GM12801 (cell line): ENCODE results near the gene BABAM2.

Experiments
- CTCF ChIP-seq: IDR thresholded peaks from one replicate; pipeline ENCODE4 v1.5.1; 2011; ENCODE audit warnings: control low read depth; ENCODE audit not compliant: insufficient read length; ENCODE audit errors: extremely low read depth

BABAM2 gene

GRCh38 chr2:28270456-28271152, 380.1 kb downstream of the BABAM2 start:
- no peak for TF ChIP-seq CTCF

DNA sequence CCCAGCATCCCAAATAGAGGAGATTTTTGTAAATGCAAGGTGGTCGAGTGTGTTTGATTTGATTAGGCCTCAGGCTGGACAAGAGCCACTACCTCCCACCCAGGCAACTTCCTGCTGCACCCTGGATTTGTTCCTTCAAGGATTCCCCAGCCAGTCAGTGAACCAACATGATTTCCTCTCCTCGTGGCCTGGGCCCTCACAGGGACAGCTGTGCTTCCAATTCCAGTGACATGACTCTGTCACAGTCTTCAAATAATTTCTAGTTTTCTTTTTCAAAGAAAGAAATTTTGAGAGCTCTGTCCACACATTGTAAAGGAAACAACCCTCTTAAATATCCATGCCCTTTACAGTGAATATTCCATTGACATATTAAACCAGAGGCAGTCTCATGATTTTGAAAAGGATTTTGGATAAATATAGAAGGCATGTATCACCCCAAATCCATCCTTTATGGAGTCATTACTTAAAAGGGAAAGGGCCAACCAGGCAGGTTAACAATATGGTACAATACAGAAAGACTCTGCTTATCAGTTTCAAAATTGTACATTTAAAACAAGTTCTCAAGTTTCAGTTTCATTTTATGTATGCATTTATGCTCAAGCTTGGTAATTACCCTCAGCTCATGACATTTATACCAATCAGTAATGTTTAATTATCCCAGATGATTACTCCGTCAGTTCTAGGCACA, 380.8 kb downstream of the BABAM2 start:
- no peak for TF ChIP-seq CTCF

DNA sequence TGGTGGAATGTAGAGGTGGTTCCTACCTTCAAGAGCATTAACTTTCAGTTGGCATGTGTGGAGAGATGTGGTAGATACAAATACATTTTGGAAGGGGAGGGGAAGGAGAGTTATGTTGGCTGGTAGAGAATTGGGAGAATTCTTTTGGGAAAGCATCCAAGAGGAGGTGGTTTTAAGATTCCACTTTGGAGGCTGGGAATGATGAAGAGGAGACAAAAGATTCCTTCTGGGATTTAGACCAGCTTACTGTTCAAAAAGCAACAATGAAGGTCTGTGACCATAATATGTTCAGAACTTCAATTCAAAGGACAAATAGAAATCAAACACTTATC, 381.4 kb downstream of the BABAM2 start:
- TF ChIP-seq CTCF = no peak

DNA sequence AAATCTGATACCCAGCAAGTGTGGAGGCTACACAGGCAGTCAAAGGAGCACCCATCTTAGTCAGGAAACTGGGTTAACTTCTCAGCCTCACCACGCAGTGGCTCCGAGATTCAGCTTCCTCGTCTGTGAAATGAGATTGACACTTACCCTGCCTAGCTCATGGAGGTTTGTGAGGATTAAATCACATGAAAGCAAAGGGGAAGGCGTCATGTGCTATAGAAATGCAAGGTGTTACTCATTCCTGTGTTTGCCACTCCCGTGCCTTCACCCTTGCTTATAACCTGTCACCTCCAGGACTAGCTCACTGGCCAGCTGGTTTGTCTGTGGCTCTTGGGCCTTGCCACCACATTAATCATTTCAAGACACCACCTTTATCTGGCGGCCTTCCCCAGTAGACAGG, 383.2 kb downstream of the BABAM2 start:
- TF ChIP-seq CTCF = no peak

DNA sequence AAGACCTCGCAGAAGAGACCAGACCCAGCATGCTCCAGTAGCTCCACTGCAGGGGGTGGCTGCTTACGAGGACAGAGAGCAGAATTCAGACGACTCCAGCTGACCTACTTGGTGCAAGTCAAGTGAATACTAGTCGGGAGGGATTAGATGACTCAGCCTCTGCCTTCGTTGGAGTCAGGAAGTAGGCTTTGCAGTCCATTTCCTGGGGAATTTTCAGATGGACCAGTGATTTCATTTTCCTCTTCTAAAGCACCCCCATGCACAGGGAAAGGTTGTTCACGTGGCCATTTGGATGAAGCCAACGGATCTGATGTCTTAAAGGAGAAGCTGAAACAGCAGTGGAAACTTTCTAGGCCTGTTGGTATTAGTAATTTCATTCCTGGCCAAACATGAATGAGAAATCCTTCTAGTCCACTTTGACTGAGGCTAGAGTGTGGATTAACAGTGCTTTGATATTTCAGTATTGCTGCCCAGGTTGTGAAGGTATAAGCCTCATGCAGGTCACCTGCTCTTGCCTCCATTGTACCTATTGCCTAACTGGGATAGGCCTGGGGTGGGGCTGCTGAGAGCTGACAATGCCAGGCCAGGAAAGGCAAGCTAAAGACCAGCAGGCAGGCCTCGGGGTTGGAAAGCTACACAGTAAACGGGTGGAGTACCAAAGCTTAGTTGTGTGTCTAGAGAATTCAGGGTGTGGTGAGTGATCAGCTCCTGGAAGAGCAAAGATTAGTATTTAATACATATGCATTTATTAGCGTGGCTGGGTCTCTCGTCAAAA, 384.6 kb downstream of the BABAM2 start:
- TF ChIP-seq CTCF = no peak

DNA sequence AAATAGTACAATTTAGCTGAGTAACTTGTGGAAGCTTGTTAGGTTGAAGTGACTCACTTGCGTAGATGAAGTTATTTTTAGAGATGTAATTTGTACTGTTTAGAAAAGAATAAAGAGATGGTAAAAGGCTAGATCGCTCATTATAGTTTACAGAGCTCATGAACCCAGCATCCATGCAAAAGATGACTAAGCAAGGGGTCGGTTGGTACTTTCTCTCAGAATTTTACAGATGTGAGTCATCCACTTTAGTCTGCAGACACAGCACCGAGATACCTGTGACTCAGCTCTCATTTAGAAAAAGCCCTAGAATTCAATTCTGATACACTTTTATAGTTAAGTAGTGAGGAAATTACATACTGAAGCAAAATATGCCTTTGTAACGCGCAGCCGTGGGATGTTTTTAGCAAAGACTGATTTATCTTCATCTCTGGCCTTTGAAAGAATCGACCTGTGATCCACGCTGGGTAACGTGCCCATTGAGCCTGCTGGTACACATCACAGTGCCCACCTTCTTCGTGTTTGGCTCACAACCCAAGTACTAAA, 385.6 kb downstream of the BABAM2 start:
- TF ChIP-seq CTCF = no peak

DNA sequence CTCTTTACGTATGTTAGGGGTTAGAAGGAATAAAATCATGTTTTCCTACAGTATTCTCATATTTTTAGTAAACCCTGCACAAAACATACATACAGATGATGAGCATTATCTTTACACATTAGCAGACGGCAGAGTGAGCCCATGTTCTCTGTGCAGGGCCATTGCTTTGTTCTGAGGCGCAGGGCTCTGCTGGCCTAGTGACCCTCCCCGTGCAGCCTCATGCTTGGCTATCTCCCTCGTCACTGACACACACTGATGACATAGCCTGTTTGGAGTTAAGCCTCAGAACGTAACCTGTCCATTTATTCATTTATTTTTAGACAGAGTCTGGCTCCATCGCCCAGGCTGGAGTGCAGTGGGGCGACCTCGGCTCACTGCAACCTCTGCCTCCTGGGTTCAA, 386.3 kb downstream of the BABAM2 start:
- TF ChIP-seq CTCF = no peak
